HepG2 (cell line): ENCODE data around the gene TPRA1. TPM values are rescaled to one million over a fixed set of nuclear protein-coding genes. Genes with fewer than 3 reads are reported as not detected.

ENCODE experiments used
- ATAC-seq: fragments of 200-7000 bp; cut with Tn5 transposase; 3 replicates; pipeline ENCODE4 v1.9.1; 2020; ENCODE audit warnings: mild to moderate bottlenecking, moderate library complexity
- BruUV-seq: library from RNA; stranded (reverse); fragments of 400-500 nt; replicated peaks from 2 replicates; lab custom pipeline; 2021; lab: Mats Ljungman, UMichigan
- CTCF ChIA-PET: fragments of 300-600 bp; formaldehyde crosslinking; extraction: SDS; loops from one replicate; lab custom pipeline; 2021; ENCODE audit warnings: low total read pairs, inconsistent platforms, low intra/inter-chr PET ratio; lab: Yijun Ruan, JAX
- POLR2A ChIA-PET: fragments of 350-600 bp; sonication (Branson Sonifier 250); formaldehyde crosslinking; loops from one replicate; lab custom pipeline; 2020; ENCODE audit warnings: antibody characterized with exemption, inconsistent platforms; lab: Yijun Ruan, JAX
- DNase-seq: peaks from one replicate; pipeline ENCODE4 v3.0.0-alpha.2; 2015; ENCODE audit warnings: low spot score
- FAIRE-seq: peaks from 3 replicates; lab custom pipeline; 2011; peaks lifted over from hg19 to GRCh38; lab: Jason Lieb, UNC
- H2AFZ ChIP-seq: one replicate; pipeline ENCODE4 v1.6.1; 2011; ENCODE audit warnings: low read length, inconsistent platforms
- H3K27ac ChIP-seq: fragments of 300-600 bp; 3 replicates; pipeline ENCODE4 v1.8.0; 2011; ENCODE audit warnings: mixed run types, mild to moderate bottlenecking, mixed read lengths, low read length, inconsistent platforms; ENCODE audit not compliant: insufficient read depth; ENCODE audit errors: extremely low read length
- H3K27me3 ChIP-seq, 2 experiments: fragments of 200-600 bp in 1 of 2; 2 replicates in 1 of 2; 3 replicates in 1 of 2; pipeline versions ENCODE4 v1.6.0 to v1.8.0; 2011; ENCODE audit warnings: low read length in 2 of 2, mild to moderate bottlenecking in 2 of 2, moderate library complexity in 2 of 2, inconsistent platforms in 1 of 2; ENCODE audit not compliant: insufficient read depth in 2 of 2, control insufficient read depth in 1 of 2
- H3K36me3 ChIP-seq, 2 experiments: fragments of 200-600 bp in 1 of 2; replicated peaks in 1 of 2; 2 replicates in 1 of 2; 3 replicates in 1 of 2; pipeline versions ENCODE4 v1.5.1 to v1.8.0; 2011; ENCODE audit warnings: low read length in 2 of 2, inconsistent platforms in 1 of 2; ENCODE audit not compliant: insufficient read depth in 2 of 2, control insufficient read depth in 1 of 2
- H3K4me1 ChIP-seq: 2 replicates; pipeline ENCODE4 v1.5.1; 2012; ENCODE audit warnings: low read length, inconsistent platforms; ENCODE audit not compliant: insufficient read depth
- H3K4me2 ChIP-seq: 2 replicates; pipeline ENCODE4 v1.6.0; 2011; ENCODE audit warnings: low read depth, low read length, inconsistent platforms
- H3K4me3 ChIP-seq, 3 experiments: fragments of 200-600 bp in 1 of 3; sonication (generic), shearing (Covaris generic) in 1 of 3; replicated peaks in 1 of 3; 2 replicates each; pipeline ENCODE4 v1.5.1; 2011 to 2016; ENCODE audit warnings: low read length in 3 of 3, inconsistent platforms in 2 of 3, low read depth in 2 of 3, mild to moderate bottlenecking in 2 of 3, control low read depth in 1 of 3, mixed read lengths in 1 of 3; ENCODE audit not compliant: insufficient read depth in 1 of 3
- H3K79me2 ChIP-seq: one replicate; pipeline ENCODE4 v1.6.1; 2011; ENCODE audit warnings: low read length, inconsistent platforms; ENCODE audit not compliant: insufficient read depth
- H3K9ac ChIP-seq: 2 replicates; pipeline ENCODE4 v1.6.0; 2011; ENCODE audit warnings: mild to moderate bottlenecking, low read depth, low read length, inconsistent platforms; ENCODE audit not compliant: insufficient read depth
- H3K9me3 ChIP-seq: 2 replicates; pipeline ENCODE4 v1.5.1; 2012; ENCODE audit warnings: mild to moderate bottlenecking, low read length
- H4K20me1 ChIP-seq: 2 replicates; pipeline ENCODE4 v1.6.0; 2011; ENCODE audit warnings: inconsistent platforms, mild to moderate bottlenecking, low read length, moderate library complexity; ENCODE audit not compliant: insufficient read depth
- AGO1 ChIP-seq: fragments of 200-400 bp; formaldehyde crosslinking; IDR thresholded peaks from 2 replicates; pipeline ENCODE4 v1.6.1; 2017; ENCODE audit warnings: mild to moderate bottlenecking, low read depth, low read length, moderate library complexity; ENCODE audit not compliant: poor library complexity, severe bottlenecking
- CERS6 ChIP-seq: sonication (generic); formaldehyde crosslinking; IDR thresholded peaks from 2 replicates; pipeline ENCODE4 v1.5.0; 2020; ENCODE audit warnings: missing genetic modification reagents
- GTF3A ChIP-seq: sonication (generic); formaldehyde crosslinking; conservative IDR thresholded peaks from 2 replicates; pipeline ENCODE4 v1.4.0; 2020; ENCODE audit warnings: mild to moderate bottlenecking, missing genetic modification reagents
- IKZF1 ChIP-seq: fragments of 450-650 bp; IDR thresholded peaks from 2 replicates; pipeline ENCODE4 v1.7.1; 2016
- MTERF4 ChIP-seq: sonication (generic); formaldehyde crosslinking; IDR thresholded peaks from 2 replicates; pipeline ENCODE4 v1.8.0; 2023; ENCODE audit warnings: mild to moderate bottlenecking, missing genetic modification reagents
- RFX3 ChIP-seq: IDR thresholded peaks from 2 replicates; pipeline ENCODE4 v1.6.1; 2016; ENCODE audit warnings: missing biosample characterization, missing genetic modification reagents
- RNF219 ChIP-seq: sonication (generic); formaldehyde crosslinking; IDR thresholded peaks from 2 replicates; pipeline ENCODE4 v1.5.0; 2020; ENCODE audit warnings: mild to moderate bottlenecking, missing genetic modification reagents
- TCF12 ChIP-seq, 2 experiments: fragments of 450-650 bp in 1 of 2; sonication (generic) in 1 of 2; formaldehyde crosslinking in 1 of 2; IDR thresholded peaks; 2 replicates each; pipeline versions ENCODE4 v1.6.1 to v1.8.0; 2017 to 2022; ENCODE audit warnings: antibody characterized with exemption in 1 of 2, mild to moderate bottlenecking in 1 of 2, missing genetic modification reagents in 1 of 2, moderate library complexity in 1 of 2
- TFE3 ChIP-seq: IDR thresholded peaks from 2 replicates; pipeline ENCODE4 v1.6.1; 2016
- ZFP91 ChIP-seq: sonication (generic); formaldehyde crosslinking; IDR thresholded peaks from 2 replicates; pipeline ENCODE4 v1.9.0; 2022; ENCODE audit warnings: missing genetic modification reagents, mild to moderate bottlenecking, borderline replicate concordance
- ZFYVE20 ChIP-seq: sonication (generic); formaldehyde crosslinking; IDR thresholded peaks from 2 replicates; pipeline ENCODE4 v1.8.0; 2023; ENCODE audit warnings: low read depth, mild to moderate bottlenecking, moderate library complexity, missing genetic modification reagents, borderline replicate concordance
- ZNF674 ChIP-seq: sonication (generic); formaldehyde crosslinking; IDR thresholded peaks from 2 replicates; pipeline ENCODE4 v1.5.0; 2020; ENCODE audit warnings: low read depth, mild to moderate bottlenecking, missing genetic modification reagents
- ZSCAN12 ChIP-seq: sonication (generic); formaldehyde crosslinking; IDR thresholded peaks from 2 replicates; pipeline ENCODE4 v1.9.0; 2021; ENCODE audit warnings: mild to moderate bottlenecking, missing genetic modification reagents
- WGBS: methylation state at CpG from one replicate; pipeline ENCODE4 v1.1.6; 2017; ENCODE audit warnings: low lambda C conversion rate; 5-methylcytosine and 5-hydroxymethylcytosine counted together
- in situ Hi-C: cut with HindIII; loops from 2 replicates; pipeline ENCODE4 v1.10.0; 2017; ENCODE audit warnings: low pct_unique_long_range_greater_than_20kb; ENCODE audit not compliant: extremely low pct_ligation_motif_present
- intact Hi-C: fragments of 100-400 bp; cut with micrococcal nuclease; formaldehyde crosslinking; loops from one replicate; pipeline ENCODE4 v1.10.0; 2022; ENCODE audit not compliant: unreplicated experiment
- polyA plus RNA-seq, 8 experiments: library from polyadenylated mRNA; depleted of rRNA in 3 of 8; stranded (reverse) in 7 of 8; unstranded in 1 of 8; fragments of >200 nt; fragmentation: Illumina TruSeq in 4 of 8; extraction: Trizol in 4 of 8; gene quantifications; 2 replicates each; pipeline versions ENCODE4 v1.2.1 to v1.2.3, GENCODE V29; 2011 to 2016; ENCODE audit warnings: low read depth in 4 of 8, missing spikeins in 1 of 8, mixed read lengths in 1 of 8; ENCODE audit not compliant: insufficient read depth in 1 of 8
- total RNA-seq, 5 experiments: library from RNA; depleted of rRNA; stranded (reverse); fragments of >200 nt; fragmentation: Illumina TruSeq; extraction: Trizol; gene quantifications; 2 replicates each; pipeline ENCODE4 v1.2.3, GENCODE V29; 2016; ENCODE audit warnings: low read depth in 1 of 5

The TPRA1 gene
- total and polyA plus RNA-seq, 2 of the 13 experiments (the other 11 are each of a cell fraction or from before 2014, with no cell fraction given): 25.4 to 25.8 TPM

GRCh38 chr3:127574880-127575878 lies 15.4 kb downstream of the TPRA1 start (continued):
- TF ChIP-seq ZFP91 (CRISPR knock-in tag) (peak; percentile 21; the same call in 1 of the 2 replicates), IKZF1 (no peak), ZFYVE20 (CRISPR knock-in tag) (no peak)

GRCh38 chr3:127573912-127574311 lies 16.6 kb downstream of the TPRA1 start:
- no peak overlapping the region for H2AFZ ChIP-seq
- H3K79me2 ChIP-seq: no peaks in the 10 kb centered on the region
- POLR2A ChIA-PET: no interaction called here
- WGBS: 100% methylated on average over 3 of the region's 5 CpGs
- no peaks in the 10 kb centered on the region for H3K9me3 ChIP-seq
- no peak overlapping the region for H3K4me3 ChIP-seq
- H3K27ac ChIP-seq: no peak overlapping the region
- peaks cover 14 to 36% of the 10 kb centered on the region in 2 experiments for H3K36me3 ChIP-seq
- intact Hi-C loops (no loop called here), in situ Hi-C loops (loop anchor here (10.0 kb wide), 1 partner anchor 241 kb away; no protein-coding TSS in a partner anchor)
- H3K9ac ChIP-seq: no peak overlapping the region
- no peak overlapping the region for H3K4me2 ChIP-seq
- peaks cover 11% of the 10 kb centered on the region; the same call in 1 of the 2 replicates for H4K20me1 ChIP-seq
- FAIRE-seq (no peak), ATAC-seq (no peak), DNase-seq (no peak)
- CTCF ChIA-PET: no interaction called here
- no peaks in the 10 kb centered on the region for H3K4me1 ChIP-seq
- H3K27me3 ChIP-seq: no peaks in the 10 kb centered on the region
- no TSS peak for BruUV-seq
- no peak for TF ChIP-seq RNF219 (CRISPR knock-in tag)
- TF ChIP-seq GTF3A (CRISPR knock-in tag): no peak
- no peak for TF ChIP-seq ZNF674 (CRISPR knock-in tag)
- no peak for TF ChIP-seq RFX3 (CRISPR knock-in tag)
- TF ChIP-seq AGO1: no peak
- TF ChIP-seq TCF12 (IDR thresholded peaks at IDR 0.05): no peak
- no peak for TF ChIP-seq TCF12 (CRISPR knock-in tag; IDR thresholded peaks at IDR 0.05)
- TF ChIP-seq ZSCAN12: no peak
- TF ChIP-seq TFE3: no peak
- TF ChIP-seq CERS6 (CRISPR knock-in tag): no peak
- TF ChIP-seq MTERF4 (CRISPR knock-in tag): no peak
